ENCODE results near the gene TLX1. TPM values are rescaled to one million over a fixed set of nuclear protein-coding genes. Genes with fewer than 3 reads are reported as not detected.

Gene TLX1
- total and polyA plus RNA-seq, 9 of the 15 experiments (the other 6 are each of a cell fraction or from before 2014, with no cell fraction given) = 0.03 to 3.3 (median 0.19) TPM; not detected in 1

DNA sequence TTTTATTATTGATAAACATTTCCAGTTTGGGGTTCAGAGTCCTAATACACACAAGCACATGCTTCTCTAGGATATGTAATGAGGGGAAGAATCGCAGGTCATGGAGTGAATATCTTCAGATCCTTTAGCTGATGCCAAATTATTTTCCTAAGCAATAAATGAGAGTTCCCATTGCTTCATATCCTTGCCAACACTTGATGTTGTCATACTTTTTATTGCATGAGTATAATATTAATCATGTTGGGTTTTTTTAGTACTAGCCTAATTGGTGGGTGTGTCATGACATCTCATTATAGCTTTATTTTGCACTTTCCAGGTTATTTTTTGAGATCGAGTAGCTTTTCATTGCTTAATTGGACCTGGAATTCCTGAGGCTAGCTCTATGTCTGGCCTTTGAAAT, 35.3 kb downstream of the TLX1 start (continued):
- TF ChIP-seq GTF2A2 (tag; IDR thresholded peaks at IDR 0.05) = no peak
- TF ChIP-seq ZNF146 (CRISPR knock-in tag; IDR thresholded peaks at IDR 0.05; ENCODE audit: unreplicated experiment) = no peak
- no peak for TF ChIP-seq RBM34 (IDR thresholded peaks at IDR 0.05; ENCODE audit: borderline replicate concordance, insufficient read depth, low read length)

GRCh38 chr10:101172741-101173140, 41.6 kb downstream of the TLX1 start:
- TF ChIP-seq ZNF507 (tag; conservative IDR thresholded peaks at IDR 0.05) = peak; percentile 93
- TF ChIP-seq CREM (IDR thresholded peaks at IDR 0.05; ENCODE audit: low read depth) = no peak
- TF ChIP-seq GMEB1 (CRISPR knock-in tag; IDR thresholded peaks at IDR 0.05) = no peak
- no peak for TF ChIP-seq ZNF318 (IDR thresholded peaks at IDR 0.05; ENCODE audit: borderline replicate concordance in 1 of 2, low read depth in 1 of 2)
- TF ChIP-seq E2F4 (CRISPR knock-in tag; IDR thresholded peaks at IDR 0.05; ENCODE audit: low read depth) = no peak
- no peak for TF ChIP-seq BMI1 (IDR thresholded peaks at IDR 0.05; ENCODE audit: low read length)
- H3K4me1 ChIP-seq (replicated peaks in 1 of 2; ENCODE audit: control insufficient read depth in 2 of 2, insufficient read depth in 2 of 2, low read length in 2 of 2) = no peaks in the 10 kb centered on the region; a peak in 1 of 5 replicates
- WGBS (ENCODE audit: insufficient coverage, low coverage, missing lambda C conversion rate) = 0% methylated on average over 2 of the region's 2 CpGs
- no peaks in the 10 kb centered on the region; the same call in 1 of the 2 replicates for H3K9me3 ChIP-seq (replicated peaks; ENCODE audit: control insufficient read depth, insufficient read depth, low read depth, low read length)
- H4K20me1 ChIP-seq (replicated peaks; ENCODE audit: control insufficient read depth, insufficient read depth, low read length) = no peaks in the 10 kb centered on the region
- intact Hi-C loops (cut with micrococcal nuclease) = no loop called here
- H3K4me3 ChIP-seq = no peak overlapping the region
- no peaks in the 10 kb centered on the region for H3K79me2 ChIP-seq (ENCODE audit: control insufficient read depth, insufficient read depth, low read length)
- no peaks in the 10 kb centered on the region for H3K36me3 ChIP-seq (ENCODE audit: control insufficient read depth, insufficient read depth, low read length)
- CTCF ChIA-PET (ENCODE audit: low intra/inter-chr PET ratio) = no interaction called here
- in situ Hi-C loops (cut with MboI) = no loop called here
- no peak overlapping the region for H2AFZ ChIP-seq (ENCODE audit: low read depth, low read length)
- FAIRE-seq (no peak), DNase-seq (ENCODE audit: extremely low read depth in 1 of 4, low spot score in 3 of 4) (no peak), ATAC-seq (no peak)
- POLR2A ChIA-PET = interaction anchor here (0.9 kb wide), 1 partner anchor 50 kb away, joined by 4 read pairs; no protein-coding TSS in a partner anchor
- no peak overlapping the region for H3K27ac ChIP-seq (ENCODE audit: extremely low read depth, low read depth, low read length)
- no peaks in the 10 kb centered on the region for H3K9me1 ChIP-seq (ENCODE audit: control insufficient read depth, insufficient read depth, low read length)
- H3K9ac ChIP-seq (ENCODE audit: insufficient read depth in 1 of 2, low read depth in 2 of 2, low read length in 2 of 2) = no peak overlapping the region
- H3K27me3 ChIP-seq (ENCODE audit: control insufficient read depth in 2 of 2, insufficient read depth in 2 of 2, low read length in 2 of 2) = no peaks in the 10 kb centered on the region
- BruUV-seq (replicated peaks) = no TSS peak
- H3K4me2 ChIP-seq (ENCODE audit: insufficient read depth, low read length) = no peak overlapping the region
